ENCODE measurements around the gene SPTAN1.

Gene SPTAN1

DNA sequence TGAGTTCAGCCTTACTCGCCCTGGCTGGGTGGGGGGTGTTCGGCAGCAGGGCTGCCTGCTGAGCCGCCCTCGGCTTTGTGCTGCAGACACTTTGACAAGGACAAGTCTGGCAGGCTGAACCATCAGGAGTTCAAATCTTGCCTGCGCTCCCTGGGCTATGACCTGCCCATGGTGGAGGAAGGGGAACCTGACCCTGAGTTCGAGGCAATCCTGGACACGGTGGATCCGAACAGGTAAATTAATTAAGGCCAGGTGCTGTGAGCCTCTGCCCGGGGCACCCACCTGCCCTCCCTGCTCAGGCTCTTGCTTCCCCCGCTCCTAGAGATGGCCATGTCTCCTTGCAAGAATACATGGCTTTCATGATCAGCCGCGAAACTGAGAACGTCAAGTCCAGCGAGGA lies 80.1 kb downstream of the SPTAN1 start:
- DNase-seq (ENCODE audit: low spot score), result no peak

DNA sequence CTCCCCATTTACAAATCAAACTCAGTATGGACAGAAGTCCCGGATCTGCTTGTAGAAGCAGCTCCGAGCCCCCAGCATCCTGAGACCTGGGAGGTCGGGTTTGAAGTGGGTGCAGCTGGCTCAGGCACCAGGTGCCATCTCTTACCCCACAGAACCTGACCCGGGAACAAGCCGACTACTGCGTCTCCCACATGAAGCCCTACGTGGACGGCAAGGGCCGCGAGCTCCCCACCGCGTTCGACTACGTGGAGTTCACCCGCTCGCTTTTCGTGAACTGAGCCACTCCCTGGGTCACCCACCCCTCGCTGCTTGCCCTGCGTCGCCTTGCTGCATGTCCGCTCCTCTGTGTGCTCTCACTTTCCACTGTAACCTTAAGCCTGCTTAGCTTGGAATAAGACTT lies 80.7 kb downstream of the SPTAN1 start:
- no peak for DNase-seq (ENCODE audit: low spot score)

DNA sequence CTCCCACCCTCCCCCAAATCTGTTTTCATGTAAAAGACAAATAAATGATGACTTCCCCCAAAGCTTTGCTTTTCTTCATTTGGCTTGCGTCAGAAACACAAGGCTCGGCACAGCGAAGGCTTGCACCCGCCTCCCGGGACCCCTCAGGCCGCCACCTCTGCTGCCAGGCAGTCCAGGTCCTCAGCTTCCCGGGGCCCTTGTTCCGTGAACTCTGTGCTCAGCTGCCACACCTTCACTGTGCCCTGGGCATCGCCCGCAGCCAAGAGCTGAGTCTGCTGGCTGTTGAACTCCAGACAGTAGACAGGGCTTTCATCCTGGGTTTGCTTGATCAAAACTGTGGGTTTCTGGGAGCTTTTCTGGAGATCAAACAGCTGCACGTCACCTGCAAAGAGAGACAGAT lies 81.2 kb downstream of the SPTAN1 start:
- no peak for DNase-seq (ENCODE audit: low spot score)

GRCh38 chr9:128634111-128634510 lies 81.7 kb downstream of the SPTAN1 start:
- DNase-seq (ENCODE audit: low spot score), result no peak

DNA sequence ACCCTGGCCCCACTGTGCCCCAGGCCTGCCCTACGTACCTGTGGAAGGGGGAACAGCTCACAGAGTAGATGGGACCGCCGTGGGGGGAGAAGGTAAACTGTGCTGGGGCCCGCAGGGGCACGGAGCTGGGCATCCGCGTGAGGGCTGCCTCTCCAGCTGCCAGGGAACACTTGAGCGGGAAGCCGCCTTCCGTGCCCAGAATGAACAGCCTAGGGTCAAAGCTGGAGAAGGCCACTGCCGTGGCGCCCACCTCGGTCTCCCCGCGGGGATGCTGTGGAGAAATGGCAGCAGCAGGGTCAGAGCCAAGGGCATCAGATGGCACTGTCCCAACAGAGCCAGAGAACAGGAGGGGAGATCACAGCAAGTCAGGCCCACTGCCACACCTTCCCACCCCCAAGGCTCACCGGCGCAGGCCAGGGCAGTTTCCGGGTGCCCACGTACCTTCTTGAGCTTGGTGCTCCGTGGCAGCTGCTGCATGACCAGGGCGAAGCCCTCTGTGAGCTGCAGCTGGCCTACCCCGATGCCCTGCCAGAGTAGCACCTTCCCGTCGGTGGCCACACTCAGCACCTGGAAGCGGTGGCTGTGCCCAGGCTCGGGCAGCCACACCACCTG lies 82.4 kb downstream of the SPTAN1 start:
- DNase-seq (ENCODE audit: low spot score), result no peak

DNA sequence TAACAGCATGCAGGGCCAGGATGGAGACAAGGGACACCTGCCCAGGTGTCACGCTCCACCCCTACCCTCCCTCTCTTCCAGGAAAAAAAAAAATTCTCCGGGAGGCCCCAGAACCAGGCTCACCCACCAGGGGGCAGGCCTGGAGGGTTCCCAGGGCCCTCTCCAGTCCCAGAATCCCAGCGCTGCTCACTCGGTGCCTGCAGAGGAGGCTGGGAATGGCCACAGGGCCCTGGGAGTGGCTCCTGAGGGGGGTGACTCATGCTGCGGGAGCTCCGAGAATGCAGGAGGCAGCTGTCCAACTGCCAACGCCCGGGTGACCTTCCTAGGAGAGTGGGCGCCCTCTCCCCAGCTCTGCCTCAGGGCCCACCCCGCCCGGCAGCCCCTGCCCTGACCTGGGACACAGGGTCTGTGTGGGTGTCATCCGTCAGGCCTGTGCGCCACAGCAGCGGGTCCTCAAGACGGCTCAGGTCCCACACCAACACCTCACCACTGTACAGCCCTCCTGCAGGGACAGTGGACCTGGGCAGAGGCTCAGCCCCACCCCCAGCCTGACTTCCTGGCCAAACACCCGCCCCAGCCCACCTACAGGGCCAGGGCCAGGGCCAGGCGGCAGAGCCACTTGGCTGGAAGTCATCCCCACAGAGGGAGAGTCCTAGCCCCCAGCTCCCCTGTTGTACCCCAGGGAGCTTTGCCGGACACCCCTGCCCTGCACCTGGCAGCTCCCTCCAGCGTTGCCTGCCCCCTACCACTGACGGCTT lies 83.1 kb downstream of the SPTAN1 start:
- DNase-seq (ENCODE audit: low spot score), result no peak

GRCh38 chr9:128636024-128636390 lies 83.6 kb downstream of the SPTAN1 start:
- no peak for DNase-seq (ENCODE audit: low spot score)

DNA sequence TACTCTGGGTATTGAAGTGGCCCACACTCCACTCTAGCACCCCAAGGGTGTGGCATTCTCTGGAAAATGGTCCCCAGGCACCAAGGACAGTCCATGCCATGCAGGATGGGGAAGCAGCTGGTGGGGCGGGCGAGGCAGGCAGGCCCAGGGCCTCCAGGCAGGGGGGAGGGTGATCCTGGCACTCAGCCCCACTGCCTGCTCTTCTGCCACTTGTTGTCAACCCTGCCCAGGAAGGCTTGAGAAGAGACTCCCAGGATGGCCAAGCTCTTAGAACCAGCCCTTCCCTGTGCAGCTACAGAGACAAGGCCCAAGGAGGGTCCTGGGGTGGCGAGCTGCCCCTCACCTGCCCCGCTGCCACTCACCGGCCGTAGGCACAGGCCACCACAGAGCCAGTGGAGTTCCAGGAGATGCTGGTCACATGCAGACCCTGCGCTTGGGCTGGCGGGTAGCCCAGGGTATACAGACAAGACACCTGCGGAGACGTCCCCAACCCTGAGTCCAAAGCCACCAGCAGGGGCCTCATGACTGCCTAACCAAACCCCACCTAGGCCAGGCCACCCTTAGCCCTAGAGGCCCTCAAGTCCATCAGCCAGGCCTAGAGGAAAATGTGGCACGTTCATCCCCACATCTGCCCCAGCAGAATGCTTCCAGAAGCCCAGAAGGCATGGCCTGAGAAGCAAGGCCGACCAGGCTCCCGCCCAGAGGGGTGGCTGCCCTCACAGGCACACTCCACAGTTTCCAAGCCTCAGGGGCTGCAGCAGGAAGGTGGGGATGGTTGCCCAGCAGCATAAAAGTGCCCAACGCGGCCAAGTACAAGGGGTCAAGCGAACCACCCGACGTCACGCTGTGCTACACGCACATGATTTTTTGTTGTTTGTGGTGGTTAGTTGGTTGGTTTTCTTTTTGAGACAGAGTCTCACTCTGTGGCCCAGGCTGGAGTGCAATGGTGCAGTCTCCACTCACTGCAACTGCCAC lies 84.5 kb downstream of the SPTAN1 start:
- no peak for DNase-seq (ENCODE audit: low spot score)

DNA sequence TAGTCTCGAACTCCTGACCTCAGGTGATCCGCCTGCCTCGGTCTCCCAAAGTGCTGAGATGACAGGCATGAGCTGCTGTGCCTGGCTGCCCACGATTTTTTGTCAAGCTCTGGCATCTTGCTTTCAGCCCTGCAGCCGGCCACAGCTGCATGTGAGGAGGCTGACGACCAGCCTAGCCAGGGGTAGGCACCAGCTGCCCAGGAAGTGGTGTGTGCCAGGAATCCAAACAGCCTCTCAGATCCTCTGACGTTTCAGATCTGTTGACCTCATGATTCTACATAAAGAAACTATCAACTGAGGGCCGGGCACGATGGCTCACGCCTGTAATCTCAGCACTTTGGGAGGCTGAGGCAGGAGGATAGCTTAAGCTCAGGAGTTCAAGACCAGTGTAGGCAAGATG lies 85.3 kb downstream of the SPTAN1 start:
- no peak for DNase-seq (ENCODE audit: low spot score)

GRCh38 chr9:128638580-128638979 lies 86.2 kb downstream of the SPTAN1 start:
- DNase-seq (ENCODE audit: low spot score), result no peak

DNA sequence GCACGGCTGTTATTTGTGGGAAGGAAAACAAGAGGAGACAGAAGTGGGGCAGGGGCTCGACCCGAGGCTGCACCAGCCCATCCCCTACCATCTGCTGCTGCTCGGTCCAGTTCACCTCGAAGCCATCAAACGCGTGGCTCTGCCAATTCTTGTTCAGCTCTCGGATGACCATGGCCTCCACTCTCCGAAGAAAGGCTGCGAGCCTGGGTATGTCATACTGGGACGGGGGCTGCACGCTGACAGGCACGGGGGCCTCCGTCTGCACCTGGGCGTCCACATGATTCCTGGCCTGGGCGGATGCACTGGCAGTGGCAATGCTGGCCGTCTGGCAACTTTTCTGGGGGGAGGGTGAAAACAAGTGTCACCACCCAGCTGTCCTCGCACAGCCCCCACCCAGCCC lies 88.2 kb downstream of the SPTAN1 start:
- no peak for DNase-seq (ENCODE audit: low spot score)

- no peak for DNase-seq (ENCODE audit: low spot score)
These were observed 90.4 kb downstream of the SPTAN1 start for GRCh38 chr9:128642675-128643245.

DNA sequence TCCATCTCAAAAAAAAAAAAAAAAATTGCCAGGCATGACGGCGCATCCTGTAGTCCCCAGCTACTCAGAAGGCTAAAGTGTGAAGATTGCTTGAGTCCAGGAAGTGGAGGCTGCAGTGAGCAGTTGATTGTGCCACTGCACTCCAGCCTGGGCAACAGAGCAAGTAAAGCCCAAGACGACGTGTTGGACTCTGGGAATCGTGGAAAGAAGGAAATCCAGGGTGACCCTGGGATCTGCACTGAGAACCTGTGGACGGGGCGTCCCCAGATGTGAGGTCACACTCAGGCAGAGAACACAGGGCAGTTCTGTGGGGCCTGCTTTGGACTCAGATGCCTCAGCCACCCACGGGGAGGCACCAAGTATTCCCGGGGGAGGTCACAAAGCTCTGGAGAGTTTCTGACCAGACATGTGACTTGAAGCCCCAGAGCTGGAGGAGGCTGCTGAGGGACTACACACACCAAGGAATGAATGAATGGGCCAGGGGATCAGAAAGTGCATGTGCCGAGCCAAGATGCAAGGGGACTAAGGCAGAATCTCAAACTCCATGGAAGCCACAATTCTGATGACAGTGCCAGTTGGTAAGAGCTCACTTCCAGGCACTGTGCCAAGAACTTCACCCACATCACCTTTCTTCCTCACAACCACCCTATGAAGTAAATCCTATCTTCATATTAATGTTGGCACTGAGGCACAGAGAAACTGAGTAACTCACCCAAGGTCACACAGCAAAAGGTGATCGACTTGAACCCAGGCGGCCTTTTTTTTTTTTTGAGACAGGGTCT lies 91.3 kb downstream of the SPTAN1 start:
- no peak for DNase-seq (ENCODE audit: low spot score)

- DNase-seq (ENCODE audit: low spot score), result peak; percentile 67
These were observed 95.8 kb downstream of the SPTAN1 start for GRCh38 chr9:128648206-128648605.

DNA sequence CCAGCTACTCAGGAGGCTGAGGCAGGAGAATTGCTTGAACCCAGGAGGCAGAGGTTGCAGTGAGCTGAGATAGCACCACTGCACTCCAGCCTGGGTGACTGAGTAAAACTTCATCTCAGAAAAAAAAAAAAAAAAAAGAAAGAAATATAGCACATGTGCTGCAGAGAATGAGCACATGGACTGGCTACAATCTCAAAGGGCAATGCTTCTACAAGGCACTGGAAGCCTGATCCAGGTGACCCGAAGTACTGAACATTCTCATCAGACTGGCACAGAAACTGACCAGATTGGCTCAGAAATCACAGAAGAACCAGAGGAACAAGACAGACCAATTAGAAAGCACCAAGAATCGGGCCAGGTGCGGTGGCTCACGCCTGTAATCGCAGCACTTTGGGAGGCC lies 99.4 kb downstream of the SPTAN1 start:
- no peak for DNase-seq (ENCODE audit: low spot score)

DNA sequence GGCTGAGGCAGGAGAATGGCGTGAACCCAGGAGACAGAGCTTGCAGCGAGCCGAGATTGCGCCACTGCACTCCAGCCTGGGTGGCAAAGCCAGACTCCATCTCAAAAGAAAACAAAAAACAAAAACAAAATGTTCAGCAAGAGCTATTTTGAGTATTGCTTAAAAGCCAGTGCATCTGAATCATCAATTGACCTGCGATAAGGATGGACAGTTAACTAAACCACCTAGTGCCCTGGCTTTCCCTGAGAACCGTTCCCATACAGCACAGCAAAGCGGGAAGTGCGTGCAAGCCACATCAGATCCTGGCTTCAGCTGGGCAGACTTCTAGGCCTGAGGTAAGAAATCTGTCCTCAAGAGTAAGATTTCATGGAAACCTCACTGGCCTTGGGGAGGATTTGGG lies 101.5 kb downstream of the SPTAN1 start:
- DNase-seq (ENCODE audit: low spot score), result no peak

- DNase-seq (ENCODE audit: low spot score), result no peak
These were observed 102.1 kb downstream of the SPTAN1 start for GRCh38 chr9:128654481-128654880.

DNA sequence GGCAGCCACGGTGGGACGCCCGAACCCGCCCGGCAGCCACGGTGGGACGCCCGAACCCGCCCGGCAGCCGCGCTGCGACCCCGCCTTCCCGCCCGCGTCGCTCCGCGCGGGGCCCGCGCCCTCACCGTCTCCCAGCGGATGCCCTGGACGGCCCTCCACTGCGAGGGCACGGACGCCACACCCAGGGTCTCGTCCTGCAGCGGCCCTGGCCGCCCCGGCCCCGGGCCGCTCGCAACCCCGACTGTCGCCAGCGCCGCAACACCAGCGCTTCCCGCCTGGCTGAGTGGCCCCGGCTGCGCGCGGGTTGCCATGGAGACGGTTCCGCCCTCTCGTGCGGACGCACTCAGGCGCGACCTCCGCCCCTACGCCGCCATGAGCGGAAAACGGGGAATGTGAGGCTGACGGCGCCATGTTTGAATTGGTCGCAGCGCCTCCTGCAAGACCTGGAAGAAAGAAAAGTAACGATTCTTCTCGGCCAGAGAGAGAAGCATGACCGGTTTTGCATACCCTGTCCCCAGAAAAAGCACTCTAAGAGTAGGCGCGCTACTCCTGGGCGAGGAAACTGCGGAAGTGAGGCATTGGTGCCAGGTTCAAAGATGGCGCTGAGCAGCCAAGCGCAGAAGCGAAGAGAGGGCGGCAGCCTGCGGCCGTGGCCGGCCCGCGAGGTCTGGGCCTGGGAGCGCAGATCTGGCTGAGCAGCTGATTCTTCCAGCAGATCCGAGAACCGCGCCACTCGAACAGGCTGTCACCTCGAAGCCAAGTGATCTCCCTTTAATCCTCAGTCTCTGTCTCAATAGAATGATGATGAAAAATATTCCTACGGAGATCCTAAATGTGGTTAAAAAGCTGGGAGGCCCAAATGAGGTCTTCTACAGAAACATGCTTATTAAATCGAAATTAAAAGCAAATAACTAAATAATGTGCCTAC lies 104.3 kb downstream of the SPTAN1 start, which contains the start of gene DYNC2I2:
Gene DYNC2I2 (minus strand): TSS at position 432 of the 928 bp plus-strand sequence. CDS start 121 bp downstream, at position 311.
- DNase-seq (ENCODE audit: low spot score), result peak; percentile 96

DNA sequence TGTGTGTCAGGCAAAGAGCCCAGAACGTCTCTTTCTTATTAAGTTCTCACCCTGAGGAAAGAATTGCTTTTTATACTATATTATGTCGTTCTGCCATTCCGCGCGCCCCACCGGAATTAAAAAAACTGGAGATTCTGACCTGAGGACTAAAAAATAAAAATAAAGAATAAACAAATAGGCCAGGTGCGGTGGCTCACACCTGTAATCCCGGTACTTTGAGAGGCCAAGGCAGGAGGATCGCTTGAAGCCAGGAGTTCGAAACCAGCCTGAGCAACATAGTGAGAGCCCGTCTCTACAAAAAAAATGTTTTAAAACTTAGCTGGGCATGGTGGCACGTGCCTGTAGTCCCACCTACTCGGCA lies 104.9 kb downstream of the SPTAN1 start:
- DNase-seq (ENCODE audit: low spot score), result no peak

DNA sequence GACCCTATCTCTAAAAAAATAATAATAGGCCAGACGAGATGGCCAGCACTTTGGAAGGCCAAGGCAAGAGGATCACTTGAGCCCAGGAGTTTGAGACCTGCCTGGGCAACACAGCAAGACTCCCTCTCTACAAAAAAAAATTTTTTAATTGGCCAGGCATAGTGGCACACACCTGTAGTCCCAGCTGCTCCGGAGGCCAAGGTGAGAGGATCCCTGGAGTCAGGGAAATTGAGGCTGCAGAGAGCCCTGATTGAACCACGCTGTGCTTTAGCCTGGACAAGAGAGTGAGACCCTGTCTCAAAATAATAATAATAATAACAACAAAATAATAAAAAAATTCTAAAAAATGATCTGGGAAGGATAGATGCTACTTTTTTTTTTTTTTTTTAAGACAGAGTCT lies 105.4 kb downstream of the SPTAN1 start:
- no peak for DNase-seq (ENCODE audit: low spot score)
